Muscle layer of colon (tissue), 2 donors: ENCODE measurements around the gene FGF14.

ENCODE experiments used
- H3K27ac ChIP-seq: one replicate; pipeline ENCODE4 v1.7.0; 2013; ENCODE audit warnings: low read depth, mild to moderate bottlenecking, low read length, moderate library complexity
- H3K27me3 ChIP-seq, 2 donors: one replicate each; pipeline ENCODE4 v1.7.0; 2013; ENCODE audit warnings: low read length in 2 of 2, mild to moderate bottlenecking in 2 of 2; ENCODE audit not compliant: insufficient read depth in 2 of 2, control insufficient read depth in 1 of 2
- H3K36me3 ChIP-seq: one replicate; pipeline ENCODE4 v1.7.0; 2013; ENCODE audit warnings: mild to moderate bottlenecking, low read length; ENCODE audit not compliant: insufficient read depth
- H3K4me1 ChIP-seq: one replicate; pipeline ENCODE4 v1.7.0; 2013; ENCODE audit warnings: mild to moderate bottlenecking, low read length; ENCODE audit not compliant: insufficient read depth
- H3K4me3 ChIP-seq, 2 donors: one replicate each; pipeline ENCODE4 v1.7.0; 2013; ENCODE audit warnings: low read length in 2 of 2, low read depth in 1 of 2, mild to moderate bottlenecking in 1 of 2, moderate library complexity in 1 of 2
- H3K9ac ChIP-seq: one replicate; pipeline ENCODE4 v1.7.0; 2013; ENCODE audit warnings: low read length
- H3K9me3 ChIP-seq: one replicate; pipeline ENCODE4 v1.7.0; 2013; ENCODE audit warnings: mild to moderate bottlenecking, low read length
- donor health status: abdominal sarcoma.
- donor health status: Adenocarcinoma of cecum.

FGF14 gene

DNA sequence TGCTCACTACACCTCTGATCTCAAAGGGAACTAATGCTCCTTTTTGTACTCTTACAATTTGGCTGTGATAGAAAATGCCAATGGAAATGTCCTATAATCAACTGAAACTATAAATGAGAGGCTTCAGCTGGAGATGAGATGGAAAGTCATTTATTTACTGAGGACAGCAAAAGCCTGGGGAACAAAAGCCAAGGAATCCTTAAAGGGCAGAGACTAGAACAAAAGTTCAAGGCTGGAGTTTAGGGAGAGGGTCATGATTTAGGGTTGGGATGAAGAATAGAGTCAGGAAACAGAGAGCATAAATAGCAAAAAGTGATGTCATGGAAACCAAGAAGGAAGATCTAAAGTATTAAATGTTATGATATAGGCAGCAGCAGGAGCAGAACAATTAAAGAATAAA is 401.1 kb downstream of the FGF14 start:
- H3K27me3 ChIP-seq = no peaks in the 10 kb centered on the region
- H3K27ac ChIP-seq = no peak overlapping the region
- peaks cover 26% of the 10 kb centered on the region for H3K4me1 ChIP-seq
- no peak overlapping the region for H3K4me3 ChIP-seq
- H3K36me3 ChIP-seq = no peaks in the 10 kb centered on the region
- H3K9ac ChIP-seq = no peak overlapping the region
- no peaks in the 10 kb centered on the region for H3K9me3 ChIP-seq

DNA sequence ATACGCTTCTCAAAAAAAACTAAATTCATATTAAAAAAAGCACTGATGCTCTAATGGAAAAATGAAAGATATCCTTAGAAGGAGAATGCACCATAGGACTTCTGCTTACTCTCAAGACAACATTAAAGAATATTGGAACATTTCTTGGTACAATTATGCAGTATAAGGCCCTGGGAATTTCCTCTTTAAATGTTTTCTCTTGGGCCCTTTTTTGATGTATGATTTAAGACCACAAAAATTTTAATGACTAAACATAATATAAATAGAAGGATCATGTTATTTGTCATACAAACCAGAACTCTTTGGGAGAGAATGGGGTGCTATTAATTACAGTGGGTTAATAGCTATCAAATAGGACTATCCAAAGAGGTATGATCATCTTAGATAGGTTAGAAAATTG is 403.7 kb downstream of the FGF14 start:
- Histone ChIP-seq H3K4me1 (peaks cover 21% of the 10 kb centered on the region), H3K9ac (no peak overlapping the region), H3K4me3 (no peak overlapping the region), H3K27me3 (no peaks in the 10 kb centered on the region), H3K36me3 (no peaks in the 10 kb centered on the region), H3K9me3 (no peaks in the 10 kb centered on the region), H3K27ac (no peak overlapping the region)

GRCh38 chr13:101996954-101997353 is 404.9 kb downstream of the FGF14 start:
- H3K36me3 ChIP-seq = no peaks in the 10 kb centered on the region
- H3K9ac ChIP-seq = no peak overlapping the region
- no peak overlapping the region for H3K27ac ChIP-seq
- H3K27me3 ChIP-seq = no peaks in the 10 kb centered on the region
- no peaks in the 10 kb centered on the region for H3K9me3 ChIP-seq
- H3K4me3 ChIP-seq = no peak overlapping the region
- peaks cover 13% of the 10 kb centered on the region for H3K4me1 ChIP-seq

DNA sequence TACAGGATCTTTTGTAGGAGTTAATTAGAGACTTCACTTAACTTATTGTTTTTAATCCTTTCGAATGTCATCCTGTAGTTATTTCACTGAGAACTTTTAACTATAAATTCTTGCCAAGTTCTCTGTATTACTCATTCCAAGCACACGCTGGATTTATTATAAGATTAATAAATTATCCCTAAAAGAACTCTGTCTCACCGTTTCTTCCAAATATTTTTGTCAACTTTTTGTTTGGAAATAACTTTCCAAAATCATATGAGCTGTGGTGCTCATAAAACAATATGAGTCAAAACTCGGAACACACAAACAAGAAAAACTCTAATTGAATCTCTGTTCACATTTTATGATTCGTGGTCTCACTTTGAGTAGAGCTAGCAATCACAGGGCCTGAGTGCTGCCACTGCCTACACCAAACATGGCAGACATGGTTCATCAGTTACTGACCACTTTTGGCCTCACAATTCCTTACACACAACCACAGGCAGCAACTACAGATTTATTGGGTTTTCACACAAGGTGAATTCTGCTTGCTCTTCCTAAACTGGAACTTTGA is 412.0 kb downstream of the FGF14 start:
- no peaks in the 10 kb centered on the region for H3K36me3 ChIP-seq
- no peak overlapping the region for H3K9ac ChIP-seq
- peak overlapping the region; percentile 3 for H3K27ac ChIP-seq
- peaks cover 8% of the 10 kb centered on the region for H3K4me1 ChIP-seq
- no peaks in the 10 kb centered on the region for H3K9me3 ChIP-seq
- H3K27me3 ChIP-seq = no peaks in the 10 kb centered on the region
- no peak overlapping the region for H3K4me3 ChIP-seq

DNA sequence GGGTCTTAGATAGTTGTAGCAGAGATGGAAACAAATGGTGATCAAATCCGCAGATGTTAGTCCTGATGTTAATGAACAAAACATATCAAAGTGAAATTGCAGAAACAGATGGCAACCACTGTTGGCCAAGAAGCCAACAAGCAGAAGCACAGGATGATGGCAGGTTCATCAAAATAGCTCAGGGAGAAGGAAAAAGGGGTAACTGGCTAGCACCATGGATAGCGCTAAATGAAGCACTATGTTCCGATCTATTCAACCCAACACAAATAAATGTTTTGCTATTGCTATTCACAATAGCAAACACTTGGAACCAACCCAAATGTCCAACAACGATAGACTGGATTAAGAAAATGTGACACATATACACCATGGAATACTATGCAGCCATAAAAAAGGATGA is 413.7 kb downstream of the FGF14 start:
- no peak overlapping the region for H3K27ac ChIP-seq
- H3K36me3 ChIP-seq = no peaks in the 10 kb centered on the region
- H3K4me1 ChIP-seq = peaks cover 8% of the 10 kb centered on the region
- H3K9ac ChIP-seq = no peak overlapping the region
- no peaks in the 10 kb centered on the region for H3K9me3 ChIP-seq
- H3K4me3 ChIP-seq = no peak overlapping the region
- H3K27me3 ChIP-seq = no peaks in the 10 kb centered on the region

- Histone ChIP-seq H3K27me3 (no peaks in the 10 kb centered on the region), H3K4me1 (peaks cover 8% of the 10 kb centered on the region), H3K27ac (no peak overlapping the region), H3K9me3 (no peaks in the 10 kb centered on the region), H3K4me3 (no peak overlapping the region), H3K9ac (no peak overlapping the region), H3K36me3 (no peaks in the 10 kb centered on the region)
Measured at GRCh38 chr13:101986316-101986715, 415.5 kb downstream of the FGF14 start.

DNA sequence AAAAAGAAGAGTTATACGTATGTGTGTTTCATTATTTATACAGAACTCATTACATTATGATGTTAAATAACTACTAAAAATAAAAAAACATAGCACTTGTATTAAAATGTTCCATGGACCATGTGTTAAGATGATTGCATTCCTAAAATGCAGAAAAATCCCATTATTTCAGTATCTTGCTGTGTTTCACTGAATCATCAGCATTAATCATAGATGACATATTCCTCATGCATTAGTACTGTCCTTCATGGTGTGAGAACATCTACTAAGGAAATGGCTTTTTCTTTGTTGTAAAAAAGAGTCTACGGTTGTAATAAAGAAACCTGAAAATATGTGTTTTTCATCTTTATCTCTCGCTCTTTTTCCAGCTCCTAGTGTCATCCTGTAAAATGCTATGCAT is 416.5 kb downstream of the FGF14 start:
- H3K4me1 ChIP-seq = peaks cover 5% of the 10 kb centered on the region
- no peaks in the 10 kb centered on the region for H3K36me3 ChIP-seq
- no peaks in the 10 kb centered on the region for H3K9me3 ChIP-seq
- no peak overlapping the region for H3K27ac ChIP-seq
- H3K4me3 ChIP-seq = no peak overlapping the region
- no peaks in the 10 kb centered on the region for H3K27me3 ChIP-seq
- no peak overlapping the region for H3K9ac ChIP-seq

- Histone ChIP-seq H3K27ac (no peak overlapping the region), H3K4me1 (no peaks in the 10 kb centered on the region), H3K27me3 (no peaks in the 10 kb centered on the region)
Measured at GRCh38 chr13:101982903-101983302, 418.9 kb downstream of the FGF14 start.

DNA sequence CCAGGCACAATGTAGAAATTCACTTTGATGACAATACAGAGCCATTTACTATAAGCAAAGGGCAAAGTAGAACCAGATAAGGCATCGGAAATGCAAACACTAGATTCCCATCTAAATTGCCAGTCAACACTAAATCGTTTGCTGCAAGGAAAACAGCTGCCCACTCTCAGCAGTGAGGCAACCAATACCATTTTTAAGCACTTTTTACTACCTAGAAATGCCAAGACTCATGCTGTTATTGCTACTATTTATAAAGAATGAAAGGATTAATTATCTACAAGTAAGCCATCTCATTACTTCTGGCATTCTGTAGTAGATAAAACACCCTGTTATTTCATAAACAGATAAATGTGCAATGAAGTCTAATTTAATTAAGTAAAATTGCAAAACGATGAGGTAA is 422.0 kb downstream of the FGF14 start:
- no peaks in the 10 kb centered on the region for H3K9me3 ChIP-seq
- H3K4me1 ChIP-seq = peaks cover 7% of the 10 kb centered on the region
- no peaks in the 10 kb centered on the region for H3K27me3 ChIP-seq
- H3K36me3 ChIP-seq = no peaks in the 10 kb centered on the region
- H3K27ac ChIP-seq = no peak overlapping the region
- H3K4me3 ChIP-seq = no peak overlapping the region
- no peak overlapping the region for H3K9ac ChIP-seq

More at GRCh38 chr13:101982903-101983302, 418.9 kb downstream of the FGF14 start:
- Histone ChIP-seq H3K9ac (no peak overlapping the region), H3K4me3 (no peak overlapping the region), H3K36me3 (no peaks in the 10 kb centered on the region), H3K9me3 (no peaks in the 10 kb centered on the region)

- Histone ChIP-seq H3K9ac (no peak overlapping the region), H3K36me3 (no peaks in the 10 kb centered on the region), H3K4me3 (no peak overlapping the region), H3K27me3 (no peaks in the 10 kb centered on the region), H3K27ac (no peak overlapping the region), H3K9me3 (no peaks in the 10 kb centered on the region), H3K4me1 (peaks cover 7% of the 10 kb centered on the region)
Measured at GRCh38 chr13:101978552-101979315, 423.1 kb downstream of the FGF14 start.

GRCh38 chr13:101977475-101977874 is 424.4 kb downstream of the FGF14 start:
- no peaks in the 10 kb centered on the region for H3K27me3 ChIP-seq
- H3K4me1 ChIP-seq = peaks cover 7% of the 10 kb centered on the region
- no peaks in the 10 kb centered on the region for H3K36me3 ChIP-seq
- H3K27ac ChIP-seq = no peak overlapping the region
- H3K9ac ChIP-seq = no peak overlapping the region
- no peaks in the 10 kb centered on the region for H3K9me3 ChIP-seq
- no peak overlapping the region for H3K4me3 ChIP-seq

- peaks cover 2% of the 10 kb centered on the region for H3K4me1 ChIP-seq
- H3K4me3 ChIP-seq = no peak overlapping the region
- H3K27ac ChIP-seq = no peak overlapping the region
- H3K36me3 ChIP-seq = no peaks in the 10 kb centered on the region
- H3K9me3 ChIP-seq = no peaks in the 10 kb centered on the region
- H3K9ac ChIP-seq = no peak overlapping the region
- no peaks in the 10 kb centered on the region for H3K27me3 ChIP-seq
Measured at GRCh38 chr13:101972191-101972590, 429.7 kb downstream of the FGF14 start.
